Glomerular endothelial cell (primary cell): Measurements from ENCODE around the gene ARHGEF35. TPM values are rescaled to one million over a fixed set of nuclear protein-coding genes. Genes with fewer than 3 reads are reported as not detected.
"Not testable (repeated sequence)": the region's sequence is repeated elsewhere in the genome, so short reads cannot be mapped to it uniquely, and the experiment has no call there.

Experiments
- DNase-seq: peaks from one replicate; pipeline ENCODE4 v3.0.0-alpha.2; 2011; ENCODE audit warnings: low read depth, low spot score; ENCODE audit errors: extremely low read depth
- total RNA-seq: library from RNA; depleted of rRNA; stranded (reverse); fragments of >200 nt; gene quantifications from 2 replicates; pipeline ENCODE4 v1.2.3, GENCODE V29; 2015

The ARHGEF35 gene
- total RNA-seq, result 0.73 TPM in 1 of 2 replicates, not detected in the other

DNA sequence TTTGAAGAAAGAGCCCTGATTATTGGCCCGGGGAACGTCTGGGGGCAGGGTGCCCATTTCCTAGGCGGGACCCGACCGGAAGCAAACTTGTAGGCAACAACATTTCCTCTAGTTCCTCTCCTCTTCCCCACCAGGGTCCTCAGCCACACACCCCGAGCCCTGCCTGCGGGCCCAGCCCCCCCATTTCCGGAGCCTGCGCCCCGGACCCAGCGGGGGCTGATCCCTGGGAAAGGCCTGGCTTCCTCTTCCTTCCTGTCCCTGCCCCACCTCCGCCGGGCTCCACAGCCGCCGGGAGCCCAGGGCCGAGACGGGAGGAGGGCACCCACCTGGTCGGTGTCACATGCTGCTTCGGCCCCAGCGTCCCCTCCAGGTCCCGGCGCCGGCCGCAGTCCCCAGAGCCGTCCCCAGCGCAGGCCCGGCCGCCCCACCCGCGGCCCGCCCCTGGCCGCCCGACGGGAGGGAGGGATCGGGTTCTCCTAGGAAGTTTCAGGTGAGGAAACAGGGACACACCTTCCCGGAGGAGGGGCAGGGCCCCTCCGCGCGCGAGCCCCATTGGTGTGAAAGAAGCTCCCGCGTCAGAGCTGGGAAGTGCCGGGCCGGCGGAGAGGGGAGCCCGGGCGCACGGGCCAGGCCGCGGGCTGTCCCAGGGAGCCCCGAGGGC lies at the start of gene ARHGEF35:
Gene ARHGEF35 (minus strand): TSS at position 622 of the 661 bp plus-strand sequence. CDS start 7,450 bp downstream, outside the sequence.
- DNase-seq, result not testable (repeated sequence)

DNA sequence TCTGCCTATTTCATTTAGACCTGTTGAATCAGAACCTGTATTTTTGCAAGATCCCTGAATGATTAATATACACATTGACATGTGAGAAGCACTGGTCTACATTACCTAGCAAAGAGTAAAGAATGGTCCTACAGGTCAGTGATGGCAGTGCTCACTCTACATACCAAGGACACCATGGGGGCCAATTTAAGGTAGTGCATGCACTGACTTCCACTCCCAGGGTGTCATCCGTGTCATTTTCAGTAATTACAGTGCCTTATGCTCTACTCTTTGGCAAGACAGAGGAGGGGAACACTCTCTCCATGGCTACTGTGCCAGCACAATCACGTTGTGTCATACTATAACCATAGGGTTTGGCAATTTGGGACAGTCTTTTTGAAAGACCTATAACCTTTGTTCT lies 49.7 kb upstream of the ARHGEF35 start:
- DNase-seq, result not testable (repeated sequence)

DNA sequence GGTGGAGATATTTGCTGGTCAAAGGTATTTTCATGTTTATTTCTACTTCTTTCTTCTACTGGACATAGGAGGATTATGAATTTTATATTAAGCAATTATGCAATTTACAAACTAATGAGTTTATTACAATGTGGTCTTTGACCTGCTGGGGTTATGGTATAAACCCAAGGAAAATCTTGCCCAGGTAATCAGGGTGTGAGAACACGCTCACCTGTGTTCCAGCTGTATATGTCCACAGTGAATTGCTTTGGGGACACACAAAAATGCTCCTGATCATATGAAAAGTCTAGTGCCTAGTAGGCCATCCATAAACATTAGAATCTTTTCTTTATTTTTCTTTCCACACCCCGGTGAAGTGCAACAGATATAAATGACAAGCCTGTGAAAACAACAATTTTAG lies 43.7 kb upstream of the ARHGEF35 start, which contains the start of gene OR2A42:
Gene OR2A42 (minus strand): TSS at position 241 of the 400 bp plus-strand sequence. CDS start 6,762 bp downstream, outside the sequence.
- not testable (repeated sequence) for DNase-seq

DNA sequence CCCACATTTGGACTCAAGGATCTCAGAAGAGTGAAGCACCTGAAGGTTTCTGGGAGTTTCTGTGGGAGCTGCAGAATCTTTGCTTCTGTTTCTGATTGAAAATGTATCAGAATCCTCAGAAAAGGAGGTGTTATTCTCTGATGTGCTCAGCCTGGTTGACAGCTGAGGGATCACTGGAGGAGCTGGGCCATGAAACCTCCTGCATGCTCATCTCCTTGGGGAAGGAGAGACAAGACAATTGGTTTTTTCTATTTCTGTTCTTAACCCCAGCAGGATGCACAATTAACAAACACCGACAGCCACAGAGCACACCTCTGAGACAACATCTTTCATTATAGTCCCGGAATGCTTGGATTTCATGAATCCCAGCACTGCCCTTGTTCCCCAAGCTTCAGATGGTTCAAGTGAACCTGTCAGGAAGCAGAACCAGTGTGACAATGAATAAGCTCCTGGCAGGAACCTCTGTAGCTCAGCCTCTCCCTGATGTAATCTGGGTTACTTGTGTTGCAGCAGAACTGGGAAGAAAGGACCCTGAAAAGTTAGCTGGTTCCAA lies 43.0 kb upstream of the ARHGEF35 start:
- not testable (repeated sequence) for DNase-seq

DNA sequence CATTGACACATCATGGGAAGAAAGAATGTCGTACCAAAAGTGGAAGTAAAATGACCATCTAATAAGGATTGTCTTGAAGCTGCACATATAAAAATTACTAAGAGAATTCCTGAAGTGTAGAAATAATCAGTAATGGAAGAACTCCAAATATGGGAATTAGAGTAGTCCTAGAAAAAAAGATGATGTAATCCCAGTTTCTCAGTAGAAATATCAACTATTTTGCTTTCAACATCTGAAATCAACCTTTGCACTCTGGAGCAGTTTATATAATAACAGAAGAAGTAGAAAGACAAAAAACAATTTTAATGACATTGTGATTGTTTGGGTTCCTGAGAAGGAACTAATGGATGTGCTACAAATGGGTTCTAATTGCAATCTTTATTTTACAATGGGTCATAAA lies 37.4 kb upstream of the ARHGEF35 start:
- DNase-seq, result not testable (repeated sequence)

DNA sequence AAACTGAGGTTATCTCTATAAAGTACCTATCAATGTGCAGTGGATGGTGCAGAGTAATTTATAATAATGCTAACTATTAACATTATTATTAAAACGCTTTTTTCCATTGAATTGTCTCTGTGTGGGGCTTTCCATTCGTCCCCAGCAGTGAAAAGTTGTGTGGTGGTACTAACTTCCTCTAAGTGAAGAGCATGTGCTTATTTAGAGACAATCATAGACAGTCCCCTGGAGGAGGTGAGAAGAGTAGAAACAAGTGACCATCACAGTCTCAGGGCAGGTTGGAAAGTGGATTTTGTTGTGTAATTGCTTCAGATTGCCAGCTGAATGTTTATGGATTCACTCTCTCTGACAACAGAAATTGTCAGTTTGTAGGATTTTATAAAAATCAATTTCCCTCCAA lies 35.4 kb upstream of the ARHGEF35 start:
- DNase-seq, result not testable (repeated sequence)

DNA sequence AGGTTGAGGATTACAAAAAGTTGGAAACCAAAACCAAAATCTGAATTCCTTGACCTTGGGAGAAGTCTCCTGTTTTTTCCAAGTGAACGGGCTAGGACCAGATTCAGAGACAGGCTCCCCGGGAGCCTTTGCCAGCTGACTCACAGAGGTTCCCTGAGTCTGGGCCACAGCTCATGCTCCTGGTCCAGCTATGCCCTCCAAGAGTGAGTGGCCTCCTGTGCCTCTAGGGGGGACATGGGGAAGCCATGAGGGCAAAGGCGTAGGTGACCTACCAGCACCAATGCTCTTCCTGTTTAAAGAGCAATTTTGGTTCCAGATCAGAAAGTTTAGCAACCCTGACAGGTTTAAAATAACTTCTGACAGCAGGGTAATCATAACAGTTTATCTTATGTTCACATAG lies 33.2 kb upstream of the ARHGEF35 start:
- DNase-seq, result not testable (repeated sequence)

DNA sequence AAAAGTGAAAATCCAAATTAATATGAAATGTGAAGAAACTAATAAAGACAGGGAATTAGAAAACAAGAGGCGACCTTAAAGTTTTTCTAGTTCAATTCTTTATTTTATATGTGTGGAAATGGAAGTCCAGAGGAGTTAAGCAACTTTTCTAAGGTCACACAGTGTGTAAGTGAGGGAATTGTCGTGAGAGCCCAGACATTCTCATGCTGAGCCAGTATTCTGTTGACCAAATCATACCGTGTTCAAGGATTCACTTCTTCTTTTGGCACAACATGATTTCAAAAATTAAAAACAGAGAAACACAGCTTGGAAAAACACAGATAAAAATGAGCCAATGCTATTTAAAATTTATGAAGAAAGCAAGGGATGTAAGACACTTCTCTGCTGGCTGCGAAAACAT lies 31.2 kb upstream of the ARHGEF35 start:
- not testable (repeated sequence) for DNase-seq

DNA sequence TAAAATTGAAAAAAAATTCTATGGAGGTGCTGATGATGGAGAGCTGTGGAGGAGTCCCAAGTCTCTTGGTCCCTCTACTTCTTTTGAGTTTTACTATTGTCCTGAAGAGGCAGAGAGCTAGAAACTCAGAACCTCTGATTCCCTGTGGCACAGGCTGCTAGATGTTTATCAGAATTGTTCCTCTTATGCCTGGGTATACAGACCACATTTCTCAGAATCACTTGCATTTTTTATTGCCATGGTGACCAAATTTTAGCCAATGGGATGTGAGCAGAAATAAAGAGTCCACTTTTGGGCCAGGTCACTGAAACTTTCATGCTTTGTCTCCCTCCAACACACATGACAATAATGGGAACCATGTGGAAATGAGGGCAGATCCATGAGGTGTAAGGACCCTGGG lies 28.0 kb upstream of the ARHGEF35 start:
- DNase-seq, result not testable (repeated sequence)

DNA sequence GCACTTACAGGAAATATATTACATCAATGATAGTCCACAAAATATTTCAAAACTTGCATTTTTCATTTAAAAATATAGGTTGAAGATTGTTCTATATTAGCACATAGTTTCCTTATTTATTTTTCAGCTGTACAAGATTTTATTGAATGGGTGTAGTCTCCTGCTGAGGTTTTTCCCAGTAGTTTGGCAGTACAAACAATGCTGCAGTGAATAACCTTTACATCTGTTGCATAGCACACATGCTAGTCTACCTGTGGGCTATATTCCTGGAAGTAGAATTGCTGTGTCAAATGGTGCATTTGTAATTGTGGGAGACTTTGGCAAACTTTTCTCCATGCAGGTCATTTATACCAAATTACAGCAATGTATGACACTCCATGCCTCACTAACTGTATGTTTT lies 24.9 kb upstream of the ARHGEF35 start:
- DNase-seq, result not testable (repeated sequence)

DNA sequence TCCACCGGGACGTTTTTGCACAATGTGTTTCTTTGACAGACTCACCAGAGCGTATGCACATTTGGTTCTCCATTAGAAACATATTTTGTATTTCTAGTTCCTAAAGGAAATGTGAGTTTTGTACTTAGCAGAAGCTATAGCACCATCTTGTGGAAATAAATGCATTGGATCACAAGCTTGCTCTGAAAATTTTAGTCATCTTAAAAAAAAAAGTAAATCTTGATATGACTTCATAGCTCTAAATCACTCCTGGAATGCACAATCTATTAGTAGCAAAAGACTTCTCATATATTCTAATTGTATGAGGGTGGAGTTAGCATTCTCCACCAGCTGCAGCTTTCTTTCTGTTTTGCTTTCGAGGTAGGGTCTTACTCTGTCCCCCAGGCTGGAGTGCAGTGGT lies 23.5 kb upstream of the ARHGEF35 start:
- DNase-seq, result not testable (repeated sequence)

DNA sequence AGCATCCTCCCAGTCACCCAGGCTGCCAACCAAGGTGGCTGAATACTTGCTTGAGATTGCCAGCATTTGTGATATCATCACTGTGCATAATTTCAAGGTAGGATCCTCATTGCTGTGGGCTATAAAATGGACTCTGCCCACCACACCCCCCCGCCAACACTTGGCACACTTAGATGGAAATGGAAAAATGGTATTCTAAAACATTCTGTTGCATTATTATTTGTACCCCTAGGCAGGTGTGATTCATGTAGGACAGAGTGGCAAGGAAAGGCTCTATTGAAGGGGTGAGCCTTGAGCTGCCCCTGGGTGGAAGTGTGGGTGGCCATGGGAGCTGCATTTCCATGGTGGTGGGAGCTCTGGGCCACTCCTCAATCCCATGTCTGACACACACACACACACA lies 22.9 kb upstream of the ARHGEF35 start:
- not testable (repeated sequence) for DNase-seq

DNA sequence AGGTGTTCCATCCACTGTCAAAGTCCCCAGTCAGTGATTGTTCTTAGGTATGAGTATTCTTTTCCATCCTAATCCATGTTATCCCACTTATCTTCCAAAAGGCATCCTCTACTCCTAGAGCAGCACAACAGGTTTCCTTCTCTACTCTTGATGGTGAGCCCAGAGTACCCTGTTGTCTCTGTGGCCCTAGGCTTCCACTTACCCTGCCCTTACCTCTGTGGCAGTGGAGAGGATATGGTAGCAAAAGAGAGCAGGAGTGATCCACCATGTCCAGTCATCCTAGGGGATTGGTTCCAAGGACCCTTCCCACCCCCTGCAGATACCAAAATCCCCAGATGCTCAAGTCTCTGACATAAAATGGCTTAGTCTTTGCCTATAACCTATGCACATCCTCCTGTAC lies 21.6 kb upstream of the ARHGEF35 start:
- DNase-seq, result not testable (repeated sequence)

DNA sequence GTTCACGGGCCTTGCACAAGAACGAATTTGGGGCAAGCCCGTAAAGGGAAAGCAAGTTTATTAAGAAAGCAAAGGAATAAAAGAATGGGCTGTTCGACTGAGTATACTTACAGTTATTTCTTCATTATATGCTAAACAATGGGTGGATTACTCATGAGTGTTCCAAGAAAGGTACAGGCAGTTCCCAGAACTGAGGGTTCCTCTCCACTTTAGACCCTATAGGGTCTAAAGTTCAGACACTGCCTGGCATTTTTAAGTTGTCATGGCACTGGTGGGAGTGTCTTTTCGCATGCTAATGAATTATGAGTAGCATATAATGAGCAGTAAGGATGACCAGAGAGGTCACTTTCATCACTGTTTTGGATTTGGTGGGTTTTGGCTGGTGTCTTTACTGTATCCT lies 9.7 kb upstream of the ARHGEF35 start:
- not testable (repeated sequence) for DNase-seq

DNA sequence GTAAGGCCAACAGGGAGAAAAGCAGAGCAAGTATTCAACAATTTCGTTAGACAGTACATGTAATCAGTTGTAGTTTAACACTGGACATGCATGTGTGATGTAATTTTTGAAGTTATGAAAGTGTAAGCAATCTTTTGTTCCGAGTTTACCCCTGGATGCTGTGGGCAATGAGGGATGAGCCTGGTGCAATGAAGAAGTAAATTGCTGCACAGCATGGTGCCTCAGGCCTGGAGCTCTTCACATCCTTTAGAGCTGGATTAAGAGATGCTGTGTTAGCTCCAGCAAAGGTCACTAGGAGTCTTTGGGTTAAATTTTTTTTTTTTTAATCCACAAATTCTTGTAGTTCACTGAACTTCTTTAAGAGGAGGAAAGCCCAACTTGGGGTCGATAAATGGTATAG lies 7.5 kb upstream of the ARHGEF35 start:
- not testable (repeated sequence) for DNase-seq

DNA sequence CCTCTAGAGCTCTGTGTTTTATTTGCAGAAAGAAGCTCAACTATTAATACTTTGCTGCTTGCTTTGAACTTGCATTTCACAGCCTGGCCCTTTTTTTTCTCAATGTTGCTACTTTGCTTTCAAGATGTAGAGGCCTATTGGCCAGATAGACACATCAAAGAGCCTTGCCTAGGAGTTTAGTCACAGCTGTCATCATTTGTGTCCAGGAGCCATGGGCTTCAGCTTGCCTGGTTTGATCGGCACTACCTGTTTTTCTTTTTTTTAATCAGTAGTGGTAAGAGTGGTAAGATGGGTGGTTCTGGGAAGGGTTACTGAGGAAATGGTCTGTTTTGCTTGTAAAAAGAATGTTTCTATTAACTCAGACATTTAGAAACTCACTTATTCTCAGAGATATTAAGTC lies 6.3 kb upstream of the ARHGEF35 start:
- not testable (repeated sequence) for DNase-seq

DNA sequence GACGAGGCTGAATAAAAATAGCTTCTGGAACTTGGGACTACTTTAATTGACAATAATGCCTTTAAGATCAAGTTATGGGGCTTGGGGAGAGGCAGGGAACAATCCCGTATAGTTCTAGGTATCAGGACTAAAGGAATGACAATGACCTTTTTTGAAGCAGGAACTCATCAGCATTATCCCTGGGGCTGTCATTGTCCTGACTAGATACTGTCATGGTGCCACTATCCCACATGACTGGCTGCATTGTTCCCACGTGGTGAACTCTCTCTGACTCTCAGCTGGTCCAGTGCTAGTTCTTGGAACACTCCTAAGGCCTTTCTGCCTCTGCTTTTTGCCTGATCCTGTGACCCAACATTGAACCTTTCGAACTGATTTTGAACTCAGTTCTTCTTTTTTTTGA lies 3.3 kb upstream of the ARHGEF35 start:
- not testable (repeated sequence) for DNase-seq

DNA sequence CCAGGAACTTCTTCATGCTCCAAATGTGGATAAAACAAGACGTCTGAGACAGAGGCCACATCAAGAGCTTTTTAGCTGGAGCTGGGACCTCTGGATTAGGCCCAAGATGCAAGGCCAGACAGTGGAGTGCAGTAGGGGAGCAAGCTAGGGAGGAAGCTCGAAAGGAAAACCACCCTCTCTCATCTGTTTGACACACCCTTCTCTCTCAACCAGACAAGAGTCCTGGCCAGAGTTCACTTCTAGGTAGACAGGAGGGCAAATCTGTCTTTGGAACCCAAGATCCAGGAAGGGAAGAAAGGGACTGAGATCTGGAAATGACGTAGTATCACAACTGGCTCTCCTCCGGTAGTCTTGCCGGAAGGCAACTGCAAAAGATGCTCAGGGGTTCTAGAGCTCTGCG lies 1.2 kb downstream of the ARHGEF35 start:
- not testable (repeated sequence) for DNase-seq

DNA sequence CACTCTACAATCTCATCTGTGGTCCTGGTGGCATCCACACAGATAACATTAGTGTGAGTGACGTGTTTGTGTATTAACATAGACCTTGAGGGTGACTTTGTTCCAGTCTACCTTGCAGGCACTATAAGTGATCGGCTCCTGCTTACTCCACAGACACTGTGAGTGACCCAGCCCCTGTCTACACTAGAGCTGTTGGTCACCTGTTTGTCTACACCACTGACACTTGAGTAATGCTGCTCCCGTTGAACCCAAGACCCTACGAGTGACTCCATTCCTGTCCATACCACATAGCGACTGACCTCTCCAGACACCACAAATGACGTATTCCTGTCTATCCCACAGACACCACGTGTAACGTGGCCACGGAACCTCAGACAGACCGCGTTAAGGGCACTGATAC lies 1.9 kb downstream of the ARHGEF35 start:
- DNase-seq, result not testable (repeated sequence)

DNA sequence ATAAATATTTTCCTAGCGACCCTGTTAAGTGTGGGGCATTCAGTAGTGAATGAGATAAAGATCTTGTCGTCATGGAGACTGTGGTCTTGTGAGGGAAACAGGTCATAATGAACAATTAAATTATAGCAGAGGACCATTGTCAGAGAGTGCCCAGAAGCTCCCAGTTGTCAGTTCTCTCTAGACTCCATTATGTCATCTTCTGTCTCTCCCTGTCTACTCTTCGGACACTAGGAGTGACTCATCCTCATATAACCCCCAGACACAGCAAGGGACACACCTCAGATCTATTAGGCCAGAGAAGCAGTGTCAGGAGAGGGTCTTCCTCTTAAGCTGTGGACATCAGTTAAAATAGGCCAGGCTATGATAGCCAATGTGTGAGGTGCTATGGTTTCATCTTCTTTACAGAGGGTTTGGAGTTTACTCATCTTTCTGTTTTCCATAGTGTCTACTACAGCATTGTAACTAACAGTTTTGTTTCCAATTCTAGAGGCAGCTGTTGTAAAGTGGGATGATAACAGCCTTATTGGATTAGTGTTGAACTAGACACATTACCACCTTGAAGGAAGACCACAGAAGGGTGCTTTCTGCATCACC lies 7.0 kb downstream of the ARHGEF35 start:
- not testable (repeated sequence) for DNase-seq

DNA sequence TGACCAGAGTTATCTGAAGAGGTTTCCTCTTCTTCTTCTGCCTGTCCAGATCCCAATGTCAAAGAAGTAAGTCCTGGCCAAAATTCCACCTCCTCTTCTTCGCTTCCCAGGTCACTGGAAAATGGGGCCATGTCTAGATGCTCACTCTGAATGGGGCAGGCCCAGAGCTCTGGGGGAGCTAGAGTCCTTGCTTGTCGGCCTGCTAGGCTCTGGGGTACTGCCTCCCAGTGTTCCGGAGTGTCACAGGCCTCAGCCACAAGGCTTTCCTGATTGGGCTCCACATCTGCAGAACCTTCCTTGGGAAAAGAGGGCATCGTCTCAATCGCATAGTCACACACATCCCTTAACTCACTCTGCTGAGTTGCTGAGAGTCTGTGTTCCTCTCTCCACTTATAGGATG lies 7.8 kb downstream of the ARHGEF35 start:
- DNase-seq, result not testable (repeated sequence)

DNA sequence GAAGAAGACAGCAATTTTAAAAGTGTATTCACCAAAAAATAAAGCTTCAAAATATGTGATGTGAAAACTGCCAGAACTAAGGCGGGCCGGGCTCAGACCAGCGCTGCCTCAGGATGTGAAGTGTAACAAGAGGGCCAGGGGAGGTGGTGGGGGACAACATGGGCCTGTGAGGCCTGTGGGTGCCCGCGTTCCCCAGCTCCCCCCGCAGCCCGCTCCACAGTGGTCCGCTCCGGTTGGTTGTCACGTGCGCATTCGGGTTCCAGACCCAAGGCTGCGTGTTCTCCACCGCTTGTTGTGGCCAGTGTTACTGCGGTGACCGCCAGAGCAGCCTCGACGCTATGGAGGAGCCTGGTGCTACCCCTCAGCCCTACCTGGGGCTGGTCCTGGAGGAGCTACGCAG lies 12.5 kb downstream of the ARHGEF35 start, which contains the start of gene CTAGE4:
Gene CTAGE4 (plus strand): TSS at position 301 of the 400 bp plus-strand sequence. CDS start 38 bp downstream, at position 339.
- not testable (repeated sequence) for DNase-seq
